HG02943 (cell line): ENCODE data around the gene COL13A1.

ENCODE experiments used
- ATAC-seq: cut with Tn5 transposase; IDR thresholded peaks from one replicate; pipeline ENCODE4 v1.9.1; 2021; ENCODE audit warnings: mild to moderate bottlenecking, low read depth, moderate library complexity; ENCODE audit not compliant: unreplicated experiment

The COL13A1 gene

GRCh38 chr10:69842882-69843281 lies 41.2 kb downstream of the COL13A1 start:
- no peak for ATAC-seq

DNA sequence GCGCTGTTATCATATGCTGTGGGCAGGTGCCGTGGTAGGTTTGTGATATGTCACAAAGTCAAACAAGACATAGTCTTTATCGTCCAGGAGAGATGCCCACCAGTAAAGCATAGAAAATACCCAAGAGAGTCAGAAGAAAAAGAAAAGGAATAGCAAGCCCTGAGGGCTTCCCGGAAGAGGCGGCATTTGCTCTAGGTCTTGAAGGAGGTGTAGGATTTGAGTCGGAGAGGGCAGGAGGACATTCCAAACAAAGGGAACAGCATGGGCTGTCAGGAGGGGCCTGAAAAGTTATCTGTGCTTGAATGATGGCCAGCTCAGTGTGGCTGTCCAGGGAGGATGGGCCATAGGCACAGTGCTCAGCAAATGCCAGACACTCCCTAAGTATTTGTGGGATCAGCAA lies 42.2 kb downstream of the COL13A1 start:
- ATAC-seq = no peak

- no peak for ATAC-seq
Measured at GRCh38 chr10:69844698-69845097, 43.0 kb downstream of the COL13A1 start.

- no peak for ATAC-seq
Measured at GRCh38 chr10:69845574-69846292, 44.0 kb downstream of the COL13A1 start.

- ATAC-seq = no peak
Measured at GRCh38 chr10:69846293-69846921, 44.7 kb downstream of the COL13A1 start.

DNA sequence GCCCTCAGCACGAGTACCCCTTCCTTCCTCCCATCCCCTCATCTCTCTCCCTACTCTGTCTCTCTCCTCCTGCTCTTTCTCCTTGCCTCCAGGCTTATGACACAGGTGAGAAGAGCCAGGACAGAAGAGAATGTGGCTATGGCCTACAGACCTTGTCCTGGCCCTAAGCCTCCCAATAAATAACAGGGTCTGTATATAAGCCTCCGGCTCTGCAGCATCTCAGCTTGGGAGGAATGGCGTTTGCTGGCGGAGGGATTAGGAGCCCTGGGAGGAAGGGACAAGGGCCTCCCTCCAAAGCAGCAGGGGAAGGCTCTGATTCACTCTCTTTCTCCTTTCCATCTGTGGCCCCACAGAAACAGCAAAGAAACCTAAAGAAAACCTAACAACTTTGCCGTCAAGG lies 45.8 kb downstream of the COL13A1 start:
- ATAC-seq = no peak

- no peak for ATAC-seq
Measured at GRCh38 chr10:69847883-69848282, 46.2 kb downstream of the COL13A1 start.

DNA sequence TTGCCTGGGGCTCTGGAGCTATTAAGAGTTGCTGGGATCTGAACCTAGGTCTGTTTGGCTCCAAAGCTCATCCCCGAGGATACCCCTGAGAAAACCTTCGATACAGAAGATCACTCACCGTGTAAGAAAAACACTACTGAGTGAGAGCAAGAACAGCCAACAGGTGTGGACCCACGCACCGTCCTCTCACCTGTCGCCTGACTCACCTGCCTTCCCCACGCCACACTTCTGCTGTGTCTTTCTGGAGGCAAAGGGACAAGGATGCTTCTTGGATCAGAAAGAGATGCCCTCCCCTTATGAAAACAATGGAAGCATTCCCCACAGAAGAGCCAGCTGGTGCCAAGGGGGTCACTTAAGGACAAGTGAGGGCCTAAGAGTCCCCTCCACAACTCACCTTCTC lies 46.7 kb downstream of the COL13A1 start:
- no peak for ATAC-seq

- no peak for ATAC-seq
Measured at GRCh38 chr10:69849825-69850224, 48.1 kb downstream of the COL13A1 start.

GRCh38 chr10:69850440-69850839 lies 48.7 kb downstream of the COL13A1 start:
- no peak for ATAC-seq

- ATAC-seq = no peak
Measured at GRCh38 chr10:69851306-69851705, 49.6 kb downstream of the COL13A1 start.

DNA sequence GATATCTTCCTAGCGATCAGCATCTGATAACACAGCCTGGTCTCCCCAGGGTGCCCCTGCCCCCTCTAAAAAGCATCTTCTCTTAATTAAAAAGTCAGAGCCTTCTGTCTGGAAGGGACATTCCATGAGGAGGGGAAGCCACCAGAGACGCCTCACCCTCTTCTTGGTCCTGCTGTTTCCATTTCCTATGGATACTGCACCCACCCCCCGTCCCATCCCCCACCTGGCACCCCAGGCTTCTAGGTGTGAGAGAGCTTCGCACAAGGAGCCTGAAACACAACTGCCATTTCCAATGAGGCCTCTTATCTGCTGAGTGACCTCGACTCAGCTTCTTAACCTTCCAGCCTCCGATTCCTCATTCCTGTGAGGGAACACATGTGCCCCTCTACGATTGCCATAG lies 51.4 kb downstream of the COL13A1 start:
- ATAC-seq = no peak

DNA sequence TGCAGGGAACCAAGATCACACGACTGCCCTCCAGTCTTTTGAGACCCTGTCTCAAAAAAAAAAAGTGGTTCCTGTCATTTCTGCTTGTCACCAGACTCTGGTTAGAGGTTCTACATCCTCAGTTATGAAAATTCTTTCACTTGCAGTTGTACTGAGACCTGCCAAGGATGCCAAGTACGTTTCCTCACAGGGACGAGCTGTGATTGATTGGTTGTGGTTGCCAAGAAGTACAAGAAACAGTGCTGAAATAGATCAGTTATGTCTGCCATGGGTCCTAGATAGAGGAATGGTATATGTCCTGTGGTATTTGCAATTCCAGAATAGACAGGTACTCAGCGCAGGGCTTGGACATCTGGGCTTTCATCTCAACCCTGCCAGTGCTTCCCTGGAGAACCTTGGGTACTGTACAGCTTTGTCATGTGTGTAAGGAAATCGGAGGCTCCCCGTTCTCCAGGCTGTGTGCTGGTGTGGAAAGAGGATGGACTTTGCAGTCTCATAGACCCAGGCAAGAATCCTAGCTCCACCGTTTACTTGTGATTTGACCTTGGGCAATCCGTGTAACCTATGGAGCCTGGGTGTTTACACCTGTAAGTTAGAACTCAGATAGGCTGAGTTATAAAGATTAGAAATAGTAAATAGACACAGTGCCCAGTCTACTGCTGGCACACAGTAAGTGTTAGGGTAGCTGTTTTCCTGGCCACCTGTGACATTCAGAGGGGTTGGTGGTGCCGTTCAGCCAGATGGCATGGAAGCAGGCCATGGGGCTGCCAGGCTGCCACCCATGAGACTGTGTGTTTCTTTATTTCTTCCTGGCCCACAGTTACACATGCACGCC lies 53.0 kb downstream of the COL13A1 start:
- no peak for ATAC-seq

DNA sequence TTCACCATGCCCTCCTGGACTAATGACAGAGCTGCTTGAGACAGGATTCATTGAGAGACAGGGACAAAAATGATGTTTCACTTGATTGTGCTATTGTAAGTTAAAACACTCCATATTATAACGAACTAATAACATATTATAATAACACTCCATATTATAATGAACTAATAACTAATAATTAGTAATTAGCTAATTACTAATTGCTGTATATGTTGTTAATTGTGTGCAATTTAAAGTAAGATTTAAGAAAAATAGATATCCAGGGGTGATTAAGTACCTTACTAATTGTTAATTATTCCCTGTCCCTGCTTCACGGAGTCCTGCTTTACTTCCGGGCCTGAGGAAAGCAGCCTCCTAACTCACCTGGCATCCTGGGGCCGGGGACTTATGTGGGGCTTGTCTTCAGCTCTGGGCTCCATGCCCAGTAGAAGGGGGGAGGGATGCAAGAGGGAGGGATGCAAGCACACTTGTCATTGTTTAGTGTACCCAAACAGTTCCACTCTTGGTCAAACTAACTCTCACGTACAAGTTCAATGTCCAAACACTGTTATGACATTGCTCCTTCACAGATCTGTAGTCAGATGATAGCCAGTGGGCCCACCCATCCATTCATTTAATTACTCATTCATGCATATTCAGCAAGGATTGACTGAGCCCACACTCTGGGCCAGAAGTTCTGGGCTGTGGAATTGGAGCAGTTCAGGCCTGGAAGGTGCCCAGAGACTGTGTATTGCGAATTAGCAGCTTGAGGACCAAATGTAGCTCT lies 53.8 kb downstream of the COL13A1 start:
- ATAC-seq = no peak

- ATAC-seq = no peak
Measured at GRCh38 chr10:69856601-69857166, 55.0 kb downstream of the COL13A1 start.

- no peak for ATAC-seq
Measured at GRCh38 chr10:69858201-69858600, 56.5 kb downstream of the COL13A1 start.

DNA sequence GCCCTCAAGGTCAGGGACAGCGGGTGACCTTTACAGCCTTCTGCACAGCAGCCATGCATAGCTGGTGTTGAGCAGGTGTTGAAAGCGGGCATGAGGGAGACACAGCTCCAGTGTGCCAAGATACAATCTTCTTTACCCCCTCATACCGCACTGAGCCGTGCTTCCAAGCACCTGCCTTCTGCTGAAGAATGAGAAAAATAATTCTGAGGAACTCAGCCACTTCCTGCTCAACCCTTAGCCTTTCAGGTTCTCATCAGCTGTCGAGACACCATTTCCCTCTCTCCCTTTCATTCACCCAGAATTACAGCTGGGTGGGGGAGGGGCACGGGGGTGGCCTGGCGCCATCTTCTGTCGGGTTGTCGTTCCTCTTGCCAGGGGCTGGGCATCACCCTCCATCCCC lies 58.6 kb downstream of the COL13A1 start:
- ATAC-seq = no peak

- ATAC-seq = no peak
Measured at GRCh38 chr10:69861251-69862240, 59.8 kb downstream of the COL13A1 start.

DNA sequence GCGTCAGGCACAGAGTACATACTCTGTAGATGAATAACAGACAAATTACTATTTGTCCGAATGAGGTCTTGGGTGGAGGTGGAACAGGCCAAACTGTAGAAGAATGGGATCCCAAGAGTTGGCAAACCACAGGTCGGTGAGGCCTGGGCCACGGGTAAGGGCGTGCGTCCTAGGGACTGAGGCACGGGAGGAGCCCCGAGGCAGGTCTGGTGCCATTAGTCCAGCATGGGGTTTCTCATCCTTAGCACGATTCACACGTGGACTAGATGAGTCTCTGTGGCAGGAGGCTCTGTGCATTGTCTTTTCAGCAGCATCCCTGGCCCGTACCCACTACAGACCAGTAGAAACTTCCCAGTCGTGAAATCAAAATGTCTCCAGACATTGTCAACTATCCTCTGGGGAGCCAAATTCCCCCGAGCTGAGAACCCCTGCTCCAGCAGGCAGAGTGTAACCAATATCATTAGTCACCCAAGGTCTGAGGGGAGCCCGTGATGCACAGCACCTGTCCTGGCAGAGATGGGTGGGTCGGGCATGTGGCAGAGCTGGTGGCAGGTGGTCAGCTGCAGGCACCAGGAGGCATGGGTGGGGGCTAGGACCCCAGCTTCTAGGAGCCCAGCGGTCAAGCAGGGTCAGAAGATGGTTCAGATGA lies 61.3 kb downstream of the COL13A1 start:
- ATAC-seq = no peak
